ENCODE measurements around the gene BAAT. TPM values are rescaled to one million over a fixed set of nuclear protein-coding genes. Genes with fewer than 3 reads are reported as not detected.

The BAAT gene
- total RNA-seq, 4 donors from 2014 or later, result not detected

GRCh38 chr9:101354765-101355708 is 29.8 kb downstream of the BAAT start:
- TF ChIP-seq CTCF (IDR thresholded peaks at IDR 0.05) (no peak), POLR2A (IDR thresholded peaks at IDR 0.05) (no peak)
- intact Hi-C loops (cut with DNase I; ENCODE audit: low total_unique reads), result no loop called here
- 65 to 81% methylated on average over 7 of the region's 7 CpGs for WGBS, 2 donors
- no peak overlapping the region for H3K4me3 ChIP-seq (ENCODE audit: low read depth, poor library complexity, severe bottlenecking)
- no peak for DNase-seq (ENCODE audit: low spot score in 2 of 2)

- WGBS, 2 donors, result 75 to 82% methylated on average over 5 of the region's 5 CpGs
- no peak for DNase-seq (ENCODE audit: low spot score in 2 of 2)
- intact Hi-C loops (cut with DNase I; ENCODE audit: low total_unique reads), result no loop called here
- TF ChIP-seq POLR2A (IDR thresholded peaks at IDR 0.05), result no peak
- H3K4me3 ChIP-seq (ENCODE audit: low read depth, poor library complexity, severe bottlenecking), result no peak overlapping the region
Measured at GRCh38 chr9:101354143-101354764, 30.6 kb downstream of the BAAT start.

- intact Hi-C loops (cut with DNase I; ENCODE audit: low total_unique reads), result no loop called here
- no peak for DNase-seq (ENCODE audit: low spot score in 2 of 2)
- 86 to 92% methylated on average over 2 of the region's 2 CpGs for WGBS, 2 donors
- TF ChIP-seq CTCF (IDR thresholded peaks at IDR 0.05) (no peak), POLR2A (IDR thresholded peaks at IDR 0.05) (no peak)
- H3K4me3 ChIP-seq (ENCODE audit: low read depth, poor library complexity, severe bottlenecking), result no peak overlapping the region
Measured at GRCh38 chr9:101353683-101354082, 31.1 kb downstream of the BAAT start.

GRCh38 chr9:101352892-101353463 is 31.8 kb downstream of the BAAT start:
- intact Hi-C loops (cut with DNase I; ENCODE audit: low total_unique reads), result no loop called here
- TF ChIP-seq POLR2A (IDR thresholded peaks at IDR 0.05), result no peak
- no peak for TF ChIP-seq CTCF (IDR thresholded peaks at IDR 0.05)
- no peak overlapping the region for H3K4me3 ChIP-seq (ENCODE audit: low read depth, poor library complexity, severe bottlenecking)
- 79 to 84% methylated on average over 6 of the region's 6 CpGs for WGBS, 2 donors
- no peak for DNase-seq (ENCODE audit: low spot score in 2 of 2)

- intact Hi-C loops (cut with DNase I; ENCODE audit: low total_unique reads), result no loop called here
Measured at GRCh38 chr9:101350285-101350684, 34.5 kb downstream of the BAAT start.

More at GRCh38 chr9:101350285-101350684, 34.5 kb downstream of the BAAT start:
- no peak for TF ChIP-seq POLR2A (IDR thresholded peaks at IDR 0.05)
- TF ChIP-seq CTCF (IDR thresholded peaks at IDR 0.05), result no peak
- no peak for DNase-seq (ENCODE audit: low spot score in 2 of 2)
- H3K4me3 ChIP-seq (ENCODE audit: low read depth, poor library complexity, severe bottlenecking), result no peak overlapping the region
- WGBS, 2 donors, result 87 to 88% methylated on average over 1 of the region's 1 CpG
